SK-N-SH treated with all-trans-retinoic acid at 6 μM for 48 hours (cell line): ENCODE data around the gene NEUROD6.

Experiments used
- ARNTL ChIP-seq: fragments of 450-650 bp; formaldehyde crosslinking; IDR thresholded peaks from 2 replicates; pipeline ENCODE4 v1.5.0; 2020; ENCODE audit warnings: low read depth, mild to moderate bottlenecking, moderate library complexity, borderline replicate concordance
- BACH2 ChIP-seq: fragments of 250-450 bp; sonication (Bioruptor Pico); IDR thresholded peaks from 2 replicates; pipeline ENCODE4 v1.9.0; 2021; ENCODE audit warnings: mild to moderate bottlenecking, borderline replicate concordance
- CSDC2 ChIP-seq: fragments of 250-450 bp; sonication (Bioruptor Pico); IDR thresholded peaks from 2 replicates; pipeline ENCODE4 v1.5.0; 2020; ENCODE audit warnings: mild to moderate bottlenecking, moderate library complexity
- ESRRG ChIP-seq: fragments of 250-450 bp; sonication (Bioruptor Pico); IDR thresholded peaks from 2 replicates; pipeline ENCODE4 v1.6.1; 2021; ENCODE audit warnings: mild to moderate bottlenecking
- PPARA ChIP-seq: fragments of 250-450 bp; sonication (Bioruptor Pico); IDR thresholded peaks from 2 replicates; pipeline ENCODE4 v1.5.0; 2020; ENCODE audit warnings: mild to moderate bottlenecking, borderline replicate concordance
- RARB ChIP-seq: fragments of 250-450 bp; sonication (Bioruptor Pico); IDR thresholded peaks from 2 replicates; pipeline ENCODE4 v1.8.0; 2021; ENCODE audit warnings: mild to moderate bottlenecking, moderate library complexity
- TCF4 ChIP-seq: fragments of 250-450 bp; sonication (Bioruptor Pico); IDR thresholded peaks from 2 replicates; pipeline ENCODE4 v1.8.0; 2021; ENCODE audit warnings: mild to moderate bottlenecking, moderate library complexity, borderline replicate concordance
- ZC3H10 ChIP-seq: fragments of 250-450 bp; sonication (Bioruptor Pico); IDR thresholded peaks from 2 replicates; pipeline ENCODE4 v1.5.1; 2021; ENCODE audit warnings: mild to moderate bottlenecking, moderate library complexity
- ZFP3 ChIP-seq: fragments of 250-450 bp; sonication (Bioruptor Pico); IDR thresholded peaks from 2 replicates; pipeline ENCODE4 v1.5.0; 2020; ENCODE audit warnings: mild to moderate bottlenecking, moderate library complexity
- ZFP30 ChIP-seq: fragments of 450-650 bp; formaldehyde crosslinking; IDR thresholded peaks from 2 replicates; pipeline ENCODE4 v1.5.0; 2022; ENCODE audit warnings: mild to moderate bottlenecking, moderate library complexity
- ZNF565 ChIP-seq: fragments of 450-650 bp; formaldehyde crosslinking; conservative IDR thresholded peaks from 2 replicates; pipeline ENCODE4 v1.5.0; 2020; ENCODE audit warnings: low read depth, mild to moderate bottlenecking, moderate library complexity
- TF ChIP-seq, protein P1 (sequence below): fragments of 250-450 bp; sonication (Bioruptor Pico); IDR thresholded peaks from 2 replicates; pipeline ENCODE4 v1.8.0; 2020; ENCODE audit warnings: mild to moderate bottlenecking, moderate library complexity, borderline replicate concordance
- TF ChIP-seq, protein P2 (sequence below): fragments of 250-450 bp; sonication (Bioruptor Pico); IDR thresholded peaks from 2 replicates; pipeline ENCODE4 v1.5.1; 2020; ENCODE audit warnings: low read depth, mild to moderate bottlenecking, moderate library complexity
- TF ChIP-seq, protein P3 (sequence below): fragments of 250-450 bp; sonication (Bioruptor Pico); IDR thresholded peaks from 2 replicates; pipeline ENCODE4 v1.5.1; 2021; ENCODE audit warnings: mild to moderate bottlenecking, moderate library complexity

DNA sequence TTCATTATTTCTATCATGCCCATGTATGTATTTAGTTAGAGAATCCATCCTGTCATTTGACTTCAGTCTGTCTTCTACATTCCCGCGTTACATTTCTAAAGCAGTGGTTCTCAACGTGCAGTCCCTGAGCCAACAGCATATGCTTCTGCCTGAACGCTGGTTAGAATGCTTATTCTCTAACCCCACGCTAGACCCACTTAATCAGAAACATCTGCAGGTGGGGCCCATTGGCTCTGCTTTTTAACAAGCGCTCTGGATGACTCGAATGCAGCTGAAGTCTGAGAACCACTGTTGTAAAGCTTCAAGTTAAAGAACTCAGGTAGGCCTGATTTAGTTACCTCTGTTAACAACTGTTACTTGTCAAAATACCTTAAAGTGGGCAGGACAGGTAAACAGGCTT lies 38.2 kb downstream of the NEUROD6 start:
- TF ChIP-seq BACH2 (CRISPR knock-in tag) (no peak), RARB (CRISPR knock-in tag) (no peak), PPARA (CRISPR knock-in tag) (no peak), ZC3H10 (CRISPR knock-in tag) (no peak), TCF4 (CRISPR knock-in tag) (no peak), ARNTL (CRISPR knock-in tag) (no peak), ZFP3 (CRISPR knock-in tag) (no peak), ESRRG (CRISPR knock-in tag) (no peak), CSDC2 (CRISPR knock-in tag) (no peak), ZFP30 (CRISPR knock-in tag) (no peak), ZNF565 (CRISPR knock-in tag) (no peak)
- TF ChIP-seq, protein P1, sequence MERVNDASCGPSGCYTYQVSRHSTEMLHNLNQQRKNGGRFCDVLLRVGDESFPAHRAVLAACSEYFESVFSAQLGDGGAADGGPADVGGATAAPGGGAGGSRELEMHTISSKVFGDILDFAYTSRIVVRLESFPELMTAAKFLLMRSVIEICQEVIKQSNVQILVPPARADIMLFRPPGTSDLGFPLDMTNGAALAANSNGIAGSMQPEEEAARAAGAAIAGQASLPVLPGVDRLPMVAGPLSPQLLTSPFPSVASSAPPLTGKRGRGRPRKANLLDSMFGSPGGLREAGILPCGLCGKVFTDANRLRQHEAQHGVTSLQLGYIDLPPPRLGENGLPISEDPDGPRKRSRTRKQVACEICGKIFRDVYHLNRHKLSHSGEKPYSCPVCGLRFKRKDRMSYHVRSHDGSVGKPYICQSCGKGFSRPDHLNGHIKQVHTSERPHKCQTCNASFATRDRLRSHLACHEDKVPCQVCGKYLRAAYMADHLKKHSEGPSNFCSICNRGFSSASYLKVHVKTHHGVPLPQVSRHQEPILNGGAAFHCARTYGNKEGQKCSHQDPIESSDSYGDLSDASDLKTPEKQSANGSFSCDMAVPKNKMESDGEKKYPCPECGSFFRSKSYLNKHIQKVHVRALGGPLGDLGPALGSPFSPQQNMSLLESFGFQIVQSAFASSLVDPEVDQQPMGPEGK (CRISPR knock-in tag) = no peak
- TF ChIP-seq, protein P2, sequence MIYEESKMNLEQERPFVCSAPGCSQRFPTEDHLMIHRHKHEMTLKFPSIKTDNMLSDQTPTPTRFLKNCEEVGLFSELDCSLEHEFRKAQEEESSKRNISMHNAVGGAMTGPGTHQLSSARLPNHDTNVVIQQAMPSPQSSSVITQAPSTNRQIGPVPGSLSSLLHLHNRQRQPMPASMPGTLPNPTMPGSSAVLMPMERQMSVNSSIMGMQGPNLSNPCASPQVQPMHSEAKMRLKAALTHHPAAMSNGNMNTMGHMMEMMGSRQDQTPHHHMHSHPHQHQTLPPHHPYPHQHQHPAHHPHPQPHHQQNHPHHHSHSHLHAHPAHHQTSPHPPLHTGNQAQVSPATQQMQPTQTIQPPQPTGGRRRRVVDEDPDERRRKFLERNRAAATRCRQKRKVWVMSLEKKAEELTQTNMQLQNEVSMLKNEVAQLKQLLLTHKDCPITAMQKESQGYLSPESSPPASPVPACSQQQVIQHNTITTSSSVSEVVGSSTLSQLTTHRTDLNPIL (CRISPR knock-in tag) = no peak
- TF ChIP-seq, protein P3, sequence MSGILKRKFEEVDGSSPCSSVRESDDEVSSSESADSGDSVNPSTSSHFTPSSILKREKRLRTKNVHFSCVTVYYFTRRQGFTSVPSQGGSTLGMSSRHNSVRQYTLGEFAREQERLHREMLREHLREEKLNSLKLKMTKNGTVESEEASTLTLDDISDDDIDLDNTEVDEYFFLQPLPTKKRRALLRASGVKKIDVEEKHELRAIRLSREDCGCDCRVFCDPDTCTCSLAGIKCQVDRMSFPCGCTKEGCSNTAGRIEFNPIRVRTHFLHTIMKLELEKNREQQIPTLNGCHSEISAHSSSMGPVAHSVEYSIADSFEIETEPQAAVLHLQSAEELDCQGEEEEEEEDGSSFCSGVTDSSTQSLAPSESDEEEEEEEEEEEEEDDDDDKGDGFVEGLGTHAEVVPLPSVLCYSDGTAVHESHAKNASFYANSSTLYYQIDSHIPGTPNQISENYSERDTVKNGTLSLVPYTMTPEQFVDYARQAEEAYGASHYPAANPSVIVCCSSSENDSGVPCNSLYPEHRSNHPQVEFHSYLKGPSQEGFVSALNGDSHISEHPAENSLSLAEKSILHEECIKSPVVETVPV (CRISPR knock-in tag) = no peak
